HG03460 (cell line): ENCODE measurements around the gene CD276.
"Not testable (repeated sequence)": the region's sequence is repeated elsewhere in the genome, so short reads cannot be mapped to it uniquely, and the experiment has no call there.

Experiments used
- ATAC-seq: cut with Tn5 transposase; IDR thresholded peaks from one replicate; pipeline ENCODE4 v1.9.1; 2021; ENCODE audit not compliant: unreplicated experiment

Gene CD276

DNA sequence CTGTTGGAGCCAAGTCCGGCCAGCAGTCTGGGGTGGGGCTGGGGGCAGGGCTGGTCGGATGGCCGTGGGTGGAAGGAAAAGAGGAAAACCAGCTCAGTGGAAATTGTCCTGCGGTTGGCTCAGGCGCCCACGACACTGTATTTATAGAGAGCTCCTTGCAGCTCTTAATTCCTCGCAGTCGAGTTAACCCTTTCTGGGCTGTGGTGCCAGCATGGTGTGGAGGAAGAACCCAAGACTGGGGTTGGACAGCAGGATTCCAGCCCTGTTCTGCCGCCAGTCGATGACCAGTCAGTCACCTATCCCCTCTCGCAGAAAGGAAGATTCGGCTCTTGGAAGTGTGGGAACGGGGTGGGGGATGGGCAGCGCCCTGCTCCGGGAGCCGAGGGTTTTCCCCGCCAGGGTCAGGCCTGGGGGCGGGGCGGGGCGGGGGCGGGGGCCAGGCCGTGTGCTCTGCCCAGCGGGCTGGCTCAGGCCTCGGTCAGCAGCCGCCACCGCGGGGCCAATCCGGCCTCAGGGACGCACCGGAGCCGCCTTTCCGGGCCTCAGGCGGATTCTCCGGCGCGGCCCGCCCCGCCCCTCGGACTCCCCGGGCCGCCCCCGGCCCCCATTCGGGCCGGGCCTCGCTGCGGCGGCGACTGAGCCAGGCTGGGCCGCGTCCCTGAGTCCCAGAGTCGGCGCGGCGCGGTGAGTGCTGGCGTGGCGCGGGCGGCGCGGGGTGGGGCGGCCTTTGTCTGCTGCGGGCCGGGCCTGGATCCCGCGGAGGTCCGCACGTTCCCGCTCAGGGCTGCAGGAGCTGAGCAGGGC lies at the start of gene CD276:
CD276 (plus strand) TSS at position 607 of the 804 bp plus-strand sequence. CDS start 15,257 bp downstream, outside the sequence.
- no peak for ATAC-seq

DNA sequence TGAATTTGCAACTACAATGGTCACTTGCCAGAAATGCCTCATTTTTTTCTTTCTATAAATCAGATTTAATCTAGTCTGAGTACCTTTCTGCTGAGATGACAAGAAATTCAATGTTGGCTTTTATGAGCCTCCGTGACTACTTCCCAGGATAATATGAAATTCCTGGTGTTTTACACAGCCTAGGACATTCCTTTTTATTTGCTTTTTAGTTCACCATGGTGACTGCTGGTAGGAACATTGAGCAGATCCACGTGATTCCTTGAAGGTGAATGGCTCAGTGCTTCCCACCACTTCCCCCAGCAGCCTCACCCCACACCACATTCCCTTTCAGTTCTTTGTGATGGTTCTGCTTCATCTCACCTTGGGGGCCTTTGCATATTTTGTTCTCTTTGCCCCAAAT lies 46.7 kb upstream of the CD276 start:
- no peak for ATAC-seq

DNA sequence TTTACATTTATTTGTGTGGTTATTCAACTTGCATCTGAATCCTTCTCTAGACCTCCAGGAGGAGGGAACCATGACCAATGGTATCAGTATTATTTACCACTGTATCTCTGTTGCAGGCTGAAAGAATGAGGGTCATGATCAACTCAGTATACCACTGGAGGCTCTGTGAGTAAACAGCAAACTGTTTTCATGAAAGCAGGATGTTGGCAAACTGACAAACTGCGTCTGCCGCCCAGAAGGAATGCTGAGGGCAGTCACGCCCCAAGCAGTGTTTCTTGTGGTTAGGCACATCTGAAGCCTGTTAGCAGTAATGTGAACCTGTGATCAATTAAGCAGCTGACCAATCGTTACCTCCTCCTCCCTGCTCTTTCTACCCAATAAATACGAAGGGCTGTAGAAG lies 44.7 kb upstream of the CD276 start:
- not testable (repeated sequence) for ATAC-seq

DNA sequence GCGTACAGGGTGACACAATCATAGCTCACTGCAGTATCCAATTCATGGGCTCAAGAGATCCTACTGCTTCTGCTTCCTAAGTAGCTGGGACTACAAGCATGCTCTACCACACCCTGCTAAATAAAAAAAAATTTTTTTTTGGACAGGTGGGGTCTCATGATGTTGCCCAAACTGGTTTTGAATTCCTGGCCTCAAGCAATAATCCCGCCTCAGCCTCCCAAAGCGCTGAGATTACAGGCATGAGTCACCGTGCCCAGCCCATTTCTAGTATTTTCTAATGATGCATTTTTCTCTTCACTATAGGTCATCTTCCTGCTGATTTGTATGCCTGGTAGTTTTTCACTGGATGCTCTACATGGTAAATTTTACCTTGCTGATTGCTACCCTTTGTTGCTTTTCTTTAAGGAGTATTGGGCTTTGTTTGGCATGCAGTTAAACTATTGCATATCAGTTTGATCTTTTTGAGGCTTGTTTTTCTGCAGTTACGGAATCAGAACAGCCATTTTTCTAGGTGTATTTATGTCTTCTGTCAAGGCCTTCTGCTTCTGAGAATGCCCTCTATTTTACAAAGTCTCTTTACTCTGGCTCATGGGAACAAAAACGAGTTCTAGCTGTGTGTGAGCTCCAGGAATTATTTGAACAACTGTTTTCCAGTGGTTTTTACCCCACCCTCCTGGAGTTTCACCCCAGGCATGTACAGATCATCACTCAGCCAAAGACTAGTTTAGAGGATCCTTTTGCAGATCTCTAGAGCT lies 36.7 kb upstream of the CD276 start:
- no peak for ATAC-seq

DNA sequence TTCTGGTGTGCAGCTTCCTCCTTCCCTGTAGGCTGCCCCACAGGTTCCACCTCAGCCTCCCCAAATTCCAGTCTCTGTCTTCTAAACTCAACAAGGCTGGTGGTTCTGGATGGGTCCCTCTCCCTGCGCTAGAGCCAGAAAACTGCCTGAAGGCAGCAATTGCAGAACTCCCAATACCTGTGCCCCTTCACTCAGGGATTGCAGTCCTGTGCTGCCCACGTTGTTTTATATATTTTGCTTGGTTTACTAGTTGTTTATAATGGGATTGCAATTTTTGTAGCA lies 36.2 kb upstream of the CD276 start:
- ATAC-seq = no peak

DNA sequence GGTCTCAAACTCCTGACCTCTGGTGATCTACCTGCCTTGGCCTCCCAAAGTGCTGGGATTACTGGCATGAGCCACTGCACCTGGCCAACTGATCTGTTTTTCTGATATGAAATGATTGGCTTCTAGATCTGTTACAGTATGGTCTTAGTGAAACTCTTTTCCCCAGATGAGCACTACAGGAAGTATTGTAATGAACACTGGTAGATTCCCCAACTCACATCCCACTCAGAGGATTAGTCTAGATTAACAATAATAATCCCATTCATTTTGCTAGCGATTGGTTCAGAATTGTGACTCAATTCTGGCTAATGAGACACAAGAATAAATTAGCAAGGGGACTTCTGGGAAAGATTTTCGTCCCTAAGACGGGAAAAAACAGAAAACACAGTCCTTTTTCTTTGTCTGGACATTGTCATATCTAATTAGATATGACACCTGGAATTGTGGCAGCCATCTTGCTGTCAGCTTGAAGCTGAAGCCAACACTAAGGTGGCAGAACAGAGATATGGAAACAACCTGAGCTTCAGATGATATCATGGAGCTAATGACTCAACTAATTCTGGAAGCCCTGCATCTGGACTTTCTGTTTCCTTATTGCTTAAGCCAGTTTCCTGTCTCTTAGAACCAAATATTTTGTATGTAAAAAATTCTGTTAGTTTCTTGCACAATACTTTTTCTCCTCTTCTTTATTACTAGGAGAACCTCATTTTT lies 33.6 kb upstream of the CD276 start:
- ATAC-seq = no peak

DNA sequence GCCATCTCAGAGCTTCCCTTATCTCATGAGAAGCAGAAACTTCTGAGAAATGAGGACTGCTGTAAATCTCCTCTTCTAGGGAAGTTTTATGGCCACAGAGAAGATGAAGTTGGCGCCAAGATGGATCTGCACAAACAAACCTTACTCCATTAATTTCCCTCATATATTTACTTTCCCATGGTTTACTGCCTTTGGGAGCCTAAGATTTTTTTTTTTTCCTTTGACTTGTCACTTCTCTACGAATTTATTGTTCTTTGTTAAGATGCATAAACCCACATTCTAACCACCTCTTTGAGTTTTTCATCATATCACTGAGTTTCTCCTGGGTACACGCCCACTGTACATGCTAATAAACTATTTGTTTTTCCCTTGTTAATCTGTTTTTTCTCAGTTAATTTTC lies 29.5 kb upstream of the CD276 start:
- no peak for ATAC-seq

DNA sequence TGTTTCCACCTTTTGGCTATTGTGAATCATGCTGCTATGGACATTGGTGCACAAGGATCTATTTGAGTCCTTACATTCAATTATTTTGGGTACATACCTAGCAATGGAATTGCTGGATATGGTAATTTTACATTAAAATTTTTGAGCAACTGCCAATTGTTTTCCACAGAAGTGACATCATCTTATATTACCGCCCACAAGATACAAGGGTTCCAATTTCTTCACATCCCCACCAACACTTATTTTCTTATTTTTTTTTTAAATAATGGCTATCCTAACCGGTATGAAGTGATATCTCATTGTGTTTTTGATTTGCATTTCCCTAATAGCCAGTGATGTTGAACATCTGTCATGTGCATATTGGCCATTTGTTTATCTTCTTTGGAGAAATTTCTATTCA lies 28.5 kb upstream of the CD276 start:
- no peak for ATAC-seq

DNA sequence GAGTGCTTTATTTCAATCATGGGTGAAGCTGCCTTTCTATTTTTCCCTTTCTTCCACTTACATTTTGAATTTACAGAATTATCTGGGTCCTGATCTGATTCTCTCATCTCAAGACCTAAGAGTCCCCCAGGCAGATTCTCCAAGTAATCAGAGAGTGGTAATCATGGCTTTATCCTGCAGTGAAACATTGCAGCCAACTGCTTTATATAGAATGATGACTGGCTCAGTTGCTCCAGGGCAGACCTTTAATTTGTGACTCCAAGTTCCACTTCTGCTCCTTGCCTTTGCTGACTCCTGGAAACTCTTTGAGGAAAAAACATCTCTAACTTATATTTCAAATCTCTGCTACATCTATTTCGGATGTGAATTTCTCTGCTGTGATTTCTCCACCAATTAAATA lies 25.5 kb upstream of the CD276 start:
- no peak for ATAC-seq

DNA sequence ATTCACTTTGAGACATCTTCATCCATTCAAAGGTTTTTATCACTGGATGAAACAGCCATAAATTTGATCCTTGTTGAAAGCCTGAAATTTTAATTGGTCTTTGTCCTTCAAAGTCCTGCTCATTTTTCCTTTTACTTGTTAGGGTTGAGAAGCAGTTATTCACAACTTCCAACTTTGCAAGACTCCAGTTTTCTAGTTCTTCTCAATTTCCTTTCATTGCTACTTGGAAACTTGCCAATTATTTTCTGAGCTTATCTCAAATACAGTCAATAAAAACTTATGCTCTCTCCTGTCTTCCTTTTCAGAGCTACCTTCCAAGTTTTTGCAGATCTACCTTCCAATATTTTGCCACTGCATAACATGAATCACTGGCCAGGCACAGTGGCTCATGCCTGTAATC lies 23.7 kb upstream of the CD276 start:
- ATAC-seq = no peak

DNA sequence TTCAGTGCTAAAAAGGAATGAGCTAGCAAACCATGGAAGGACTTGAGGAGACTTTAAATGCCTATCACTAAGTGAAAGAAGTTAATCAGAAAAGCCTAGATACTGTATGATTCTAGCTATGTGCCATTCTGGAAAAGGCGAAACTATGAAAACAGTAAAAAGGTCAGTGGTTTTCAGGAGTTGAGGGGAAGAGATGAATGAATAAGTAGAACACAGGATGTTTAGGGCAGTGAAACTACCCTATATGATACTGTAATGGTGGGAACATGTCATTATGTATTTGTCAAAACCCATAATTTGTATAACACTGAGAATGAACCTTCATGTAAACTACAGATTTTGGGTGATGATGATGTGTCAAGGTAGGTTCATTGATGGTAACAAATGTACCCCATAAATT lies 9.6 kb upstream of the CD276 start:
- ATAC-seq = no peak

DNA sequence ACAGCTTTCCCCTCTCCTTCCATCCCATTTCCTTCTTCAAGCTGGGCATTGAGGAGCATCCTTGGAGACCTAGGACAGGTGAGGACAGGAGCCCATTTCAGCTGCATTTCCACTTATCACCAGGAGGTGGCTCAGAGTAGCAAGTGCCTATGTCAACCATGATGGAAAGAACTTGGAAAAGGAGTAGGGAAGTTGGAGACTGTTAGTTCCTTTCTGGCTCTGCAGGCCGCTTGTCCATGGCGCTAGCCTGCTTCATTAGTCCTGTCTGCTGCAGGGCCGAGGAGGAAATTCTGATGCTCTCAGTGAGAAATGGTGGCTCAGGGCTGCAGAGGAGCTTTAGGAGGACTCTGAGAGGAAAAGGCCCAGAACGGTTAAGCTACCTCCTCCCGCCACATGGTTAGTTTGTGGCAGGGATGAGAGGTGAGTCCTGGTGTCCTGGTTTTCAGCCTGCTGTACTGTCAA lies 7.0 kb upstream of the CD276 start:
- no peak for ATAC-seq

DNA sequence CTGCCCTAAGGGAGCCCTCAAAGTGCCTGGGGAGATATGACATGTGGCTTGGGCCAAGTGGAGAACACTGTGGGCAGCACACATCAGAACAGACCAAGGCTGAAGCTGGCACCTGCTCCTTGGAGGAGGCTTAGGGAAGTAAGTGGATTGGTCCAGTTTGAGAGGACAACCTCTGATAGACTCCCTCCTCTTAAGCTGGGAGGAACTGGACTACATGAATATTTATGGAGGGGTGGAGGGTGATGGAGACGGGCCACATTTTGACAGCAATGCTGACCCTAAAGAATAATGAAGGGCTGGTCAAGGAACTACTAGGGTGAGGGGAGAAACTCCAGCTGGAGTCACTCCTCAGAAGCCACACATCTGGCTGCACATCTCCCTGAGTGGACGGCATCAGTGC lies 6.5 kb upstream of the CD276 start:
- ATAC-seq = no peak

DNA sequence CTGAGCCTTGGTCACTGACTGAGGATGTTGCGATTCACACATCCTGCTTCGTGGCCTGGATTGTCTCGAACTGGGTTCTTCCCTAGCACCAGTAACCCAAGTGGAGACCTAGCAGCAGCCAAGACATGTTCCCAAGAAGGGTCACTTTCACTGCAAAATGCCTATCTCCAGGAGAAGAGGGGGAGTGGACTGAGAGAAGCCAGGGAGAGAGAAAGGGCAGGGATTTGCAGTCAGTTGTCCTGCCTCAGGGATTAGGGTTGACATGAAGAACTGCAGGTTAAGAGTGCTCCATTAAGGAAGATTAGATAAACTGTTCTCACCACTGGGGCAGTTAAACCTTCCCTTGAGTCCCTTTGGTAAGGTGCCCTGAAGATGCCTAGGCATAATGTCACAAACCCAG lies 5.7 kb upstream of the CD276 start:
- no peak for ATAC-seq

DNA sequence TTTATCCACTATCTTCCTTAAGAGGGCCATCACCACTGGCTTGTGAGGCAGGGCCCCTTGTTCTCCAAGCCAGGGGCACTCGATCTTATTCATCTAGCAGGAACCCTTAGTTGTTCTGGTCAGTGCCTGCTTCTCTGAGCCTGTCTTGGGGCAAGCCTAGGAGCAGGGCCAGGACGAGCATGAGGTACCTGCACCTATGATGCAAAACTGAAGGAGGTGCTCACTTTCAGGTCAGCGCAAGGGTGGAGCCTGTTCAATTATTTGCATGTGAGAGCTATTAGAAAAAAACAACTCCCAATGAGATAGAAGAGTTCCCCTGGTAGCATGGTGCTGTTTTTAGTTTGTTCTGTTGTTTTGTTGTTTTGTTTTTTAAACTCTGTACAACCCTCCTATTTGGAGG lies 5.0 kb upstream of the CD276 start:
- no peak for ATAC-seq

DNA sequence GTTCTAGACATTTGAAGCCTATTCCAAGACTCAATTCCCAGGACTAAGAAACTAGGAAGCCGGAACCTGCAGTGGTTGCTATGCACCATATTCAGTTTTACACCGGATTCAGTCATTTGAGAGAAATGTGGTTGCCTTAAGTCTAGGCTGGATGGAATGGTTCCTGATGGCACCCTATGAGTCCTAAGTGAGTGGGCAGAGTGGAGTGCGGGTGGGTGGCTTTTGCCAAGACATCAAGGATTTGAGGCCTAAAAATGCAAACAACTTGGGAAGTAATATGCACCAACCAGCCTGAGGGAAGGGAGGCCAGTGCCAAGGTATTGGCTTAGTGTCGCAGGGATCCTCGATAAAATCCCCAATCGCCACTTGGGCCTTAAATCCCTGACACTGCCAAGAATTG lies 4.2 kb upstream of the CD276 start:
- ATAC-seq = no peak

DNA sequence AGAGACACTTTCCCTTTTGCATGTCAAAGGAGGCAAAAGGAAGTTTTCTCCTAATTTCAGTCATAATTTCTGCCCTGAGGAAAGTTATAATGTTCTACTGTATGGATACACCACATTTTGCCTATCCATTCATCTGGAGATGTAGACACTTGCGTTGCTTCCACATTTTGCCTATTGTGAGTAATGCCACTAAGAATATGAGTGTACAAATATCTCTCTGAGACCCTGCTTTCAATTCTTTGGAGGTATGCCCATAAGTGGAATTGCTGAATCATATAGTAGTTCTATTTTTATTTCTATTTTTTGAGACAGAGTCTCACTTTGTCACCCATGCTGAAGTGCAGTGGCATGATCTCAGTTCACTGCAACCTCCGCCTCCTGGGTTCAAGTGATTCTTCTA lies 3.6 kb upstream of the CD276 start:
- no peak for ATAC-seq

DNA sequence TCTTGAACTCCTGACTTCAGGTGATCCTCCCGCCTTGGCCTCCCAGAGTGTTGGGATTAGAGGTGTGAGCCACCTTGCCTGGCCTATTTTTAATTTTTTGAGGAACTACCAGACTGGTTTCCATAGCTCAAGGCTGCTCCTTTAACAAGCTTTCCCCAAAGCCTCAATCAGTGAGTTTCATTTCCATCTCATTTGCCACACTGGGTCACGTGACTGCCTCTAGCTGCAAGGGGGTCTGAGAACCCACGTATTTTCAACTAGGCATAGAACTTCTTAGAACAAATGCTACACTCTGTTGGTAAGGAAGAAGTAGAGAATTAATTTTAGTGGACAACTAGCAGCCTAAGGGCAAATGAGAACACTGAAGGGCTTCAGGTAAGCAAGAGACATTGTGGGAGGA lies 3.1 kb upstream of the CD276 start:
- ATAC-seq = no peak

DNA sequence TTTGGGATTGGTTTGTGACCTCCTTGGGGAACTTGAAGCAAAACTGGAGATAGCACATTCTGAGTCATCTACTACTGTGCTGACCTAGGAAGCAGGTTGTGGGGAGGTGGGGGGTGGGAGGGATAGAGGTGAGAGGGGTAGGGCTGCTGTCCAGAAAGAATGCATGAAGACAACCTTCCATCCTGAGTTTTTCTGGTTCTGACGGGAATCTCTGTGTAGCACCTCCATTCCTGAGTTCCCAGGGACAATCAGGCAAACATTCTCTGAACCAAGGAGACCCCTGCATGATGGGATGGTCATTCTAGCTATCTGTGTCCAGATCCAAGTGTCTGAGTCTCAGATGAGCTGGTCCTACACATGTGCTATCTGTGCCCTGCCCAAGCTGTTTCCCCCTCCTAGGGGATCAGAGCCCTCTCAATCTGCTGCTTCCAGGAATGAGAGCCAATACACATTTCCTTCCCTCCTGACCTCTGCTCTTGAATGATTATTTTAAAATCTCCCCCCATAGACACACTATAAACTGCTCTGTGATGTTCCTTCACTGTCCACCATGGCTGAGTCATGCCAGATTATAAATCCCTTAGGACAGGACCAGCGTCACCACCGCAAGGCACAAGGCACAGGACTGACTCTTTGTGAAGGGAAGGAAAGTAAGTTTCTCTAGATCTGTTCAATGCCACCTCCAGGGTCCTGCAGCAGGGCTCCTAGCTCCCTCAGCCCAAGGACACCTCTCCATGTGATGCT lies 2.2 kb upstream of the CD276 start:
- no peak for ATAC-seq

DNA sequence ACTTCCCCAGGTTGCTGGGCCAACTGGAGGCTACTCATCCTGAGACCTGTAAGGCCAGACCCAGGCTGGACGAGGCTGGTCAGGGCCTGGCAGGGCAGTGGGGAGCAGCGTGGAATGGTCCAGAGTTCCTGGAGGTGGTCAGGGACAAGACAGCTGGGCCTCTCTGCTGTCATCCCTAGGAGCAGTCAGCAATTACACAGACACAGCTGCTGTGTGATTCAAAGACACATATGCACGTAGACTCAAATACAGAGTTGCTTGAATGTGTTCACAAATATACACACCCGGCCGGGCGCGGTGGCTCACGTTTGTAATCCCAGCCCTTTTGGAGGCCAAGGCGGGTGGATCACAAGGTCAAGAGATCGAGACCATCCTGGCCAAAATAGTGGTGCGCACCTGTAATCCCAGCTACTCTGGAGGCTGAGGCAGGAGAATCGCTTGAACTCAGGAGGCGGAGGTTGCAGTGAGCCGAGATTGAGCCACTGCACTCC lies 1.5 kb upstream of the CD276 start:
- ATAC-seq = no peak

DNA sequence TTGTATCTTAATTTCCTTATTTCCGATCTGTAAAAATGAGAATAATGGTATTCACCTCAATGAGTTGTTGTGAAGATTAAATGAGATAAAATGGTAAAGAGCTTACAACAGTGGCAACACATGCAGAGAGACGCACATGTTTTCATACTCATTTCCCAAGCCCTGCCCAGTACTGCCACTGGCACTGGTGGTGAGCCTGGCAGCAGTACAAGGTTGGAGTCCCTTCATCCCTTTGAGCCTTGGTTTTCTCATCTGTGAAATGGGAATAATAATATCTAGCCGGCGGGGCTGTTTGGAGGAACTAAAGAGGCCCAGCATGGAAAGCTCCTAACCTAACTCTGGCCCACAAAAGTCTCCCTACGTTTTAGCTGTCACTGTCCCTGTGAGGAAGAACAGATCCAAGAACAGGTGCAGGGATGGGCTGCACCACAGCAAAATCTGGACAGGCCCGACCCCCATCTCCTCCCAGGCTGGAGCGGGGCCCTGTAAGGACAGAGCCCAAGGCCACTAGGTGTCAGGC lies 866 bp upstream of the CD276 start:
- ATAC-seq = no peak
